NT2/D1 (cell line): ENCODE results near the gene GLS.
A peak's percentile ranks its signal among the peaks of the same experiment; 100 is the strongest.
"Not testable (repeated sequence)": the region's sequence is repeated elsewhere in the genome, so short reads cannot be mapped to it uniquely, and the experiment has no call there.

Experiments
- DNase-seq: peaks from one replicate; pipeline ENCODE4 v3.0.0-alpha.2; 2011; ENCODE audit warnings: low read depth, low spot score
- H3K27me3 ChIP-seq: 2 replicates; pipeline ENCODE4 v1.6.0; 2011; ENCODE audit warnings: mild to moderate bottlenecking; ENCODE audit not compliant: insufficient read length, insufficient read depth
- H3K36me3 ChIP-seq: 2 replicates; pipeline ENCODE4 v1.6.1; 2011; ENCODE audit warnings: mild to moderate bottlenecking, low read length, mixed read lengths; ENCODE audit not compliant: insufficient read depth, insufficient read length
- H3K4me1 ChIP-seq: 2 replicates; pipeline ENCODE4 v1.5.1; 2011; ENCODE audit not compliant: insufficient read depth, insufficient read length
- H3K4me3 ChIP-seq: 2 replicates; pipeline ENCODE4 v1.5.1; 2011; ENCODE audit warnings: low read depth; ENCODE audit not compliant: insufficient read length
- H3K9ac ChIP-seq: 2 replicates; pipeline ENCODE4 v1.6.0; 2011; ENCODE audit warnings: low read depth; ENCODE audit not compliant: insufficient read length
- H3K9me3 ChIP-seq: 2 replicates; pipeline ENCODE4 v1.5.1; 2011; ENCODE audit warnings: mild to moderate bottlenecking, low read length; ENCODE audit not compliant: insufficient read depth
- SUZ12 ChIP-seq: IDR thresholded peaks from 2 replicates; pipeline ENCODE4 v1.6.1; 2011; ENCODE audit not compliant: insufficient read length, insufficient read depth; ENCODE audit errors: extremely low read depth
- YY1 ChIP-seq: IDR thresholded peaks from 2 replicates; pipeline ENCODE4 v1.6.1; 2011; ENCODE audit not compliant: insufficient read length, insufficient read depth
- ZNF274 ChIP-seq: IDR thresholded peaks from 2 replicates; pipeline ENCODE4 v1.6.1; 2011; ENCODE audit warnings: mild to moderate bottlenecking, low read depth, low read length

GLS gene

GRCh38 chr2:190858817-190859216 lies 21.8 kb upstream of the GLS start:
- no peaks in the 10 kb centered on the region for H3K27me3 ChIP-seq
- no peak for DNase-seq
- no peak for TF ChIP-seq ZNF274
- TF ChIP-seq YY1 = no peak
- no peak for TF ChIP-seq SUZ12
- no peaks in the 10 kb centered on the region for H3K4me1 ChIP-seq
- no peak overlapping the region for H3K9ac ChIP-seq
- H3K9me3 ChIP-seq = 0 out of 2 replicates have a peak, but pooled peaks cover 9% of the 10 kb centered on the region
- H3K4me3 ChIP-seq = no peak overlapping the region
- H3K36me3 ChIP-seq = no peaks in the 10 kb centered on the region

GRCh38 chr2:190859347-190860297 lies 21.0 kb upstream of the GLS start:
- Histone ChIP-seq H3K4me3 (no peak overlapping the region), H3K27me3 (no peaks in the 10 kb centered on the region), H3K9me3 (0 out of 2 replicates have a peak, but pooled peaks cover 9% of the 10 kb centered on the region), H3K9ac (no peak overlapping the region), H3K36me3 (no peaks in the 10 kb centered on the region), H3K4me1 (no peaks in the 10 kb centered on the region)
- DNase-seq = no peak
- TF ChIP-seq SUZ12 (no peak), ZNF274 (no peak)

- H3K36me3 ChIP-seq = no peaks in the 10 kb centered on the region
- H3K27me3 ChIP-seq = no peaks in the 10 kb centered on the region
- 0 out of 2 replicates have a peak, but pooled peaks cover 9% of the 10 kb centered on the region for H3K9me3 ChIP-seq
- TF ChIP-seq SUZ12 (no peak), YY1 (no peak), ZNF274 (no peak)
- no peaks in the 10 kb centered on the region for H3K4me1 ChIP-seq
- DNase-seq = peak; percentile 70
- no peak overlapping the region for H3K9ac ChIP-seq
- H3K4me3 ChIP-seq = no peak overlapping the region
These were observed 19.5 kb upstream of the GLS start for GRCh38 chr2:190860985-190861680.

GRCh38 chr2:190862128-190862527 lies 18.5 kb upstream of the GLS start:
- not testable (repeated sequence) for H3K9me3 ChIP-seq, H3K4me3 ChIP-seq, H3K4me1 ChIP-seq, DNase-seq, H3K27me3 ChIP-seq, H3K36me3 ChIP-seq, H3K9ac ChIP-seq

GRCh38 chr2:190862571-190862991 lies 18.0 kb upstream of the GLS start:
- H3K9me3 ChIP-seq = peaks cover 10% of the 10 kb centered on the region; the same call in 1 of the 2 replicates
- H3K4me3 ChIP-seq = no peak overlapping the region
- DNase-seq = no peak
- no peaks in the 10 kb centered on the region for H3K27me3 ChIP-seq
- TF ChIP-seq YY1 = no peak
- TF ChIP-seq ZNF274 = no peak
- TF ChIP-seq SUZ12 = no peak
- H3K9ac ChIP-seq = no peak overlapping the region
- H3K36me3 ChIP-seq = no peaks in the 10 kb centered on the region
- H3K4me1 ChIP-seq = no peaks in the 10 kb centered on the region

- DNase-seq = no peak
- no peak overlapping the region for H3K4me3 ChIP-seq
- peaks cover 5% of the 10 kb centered on the region for H3K27me3 ChIP-seq
- H3K9ac ChIP-seq = no peak overlapping the region
- TF ChIP-seq YY1 = no peak
- TF ChIP-seq SUZ12 = no peak
- H3K4me1 ChIP-seq = no peaks in the 10 kb centered on the region
- H3K9me3 ChIP-seq = peaks cover 24% of the 10 kb centered on the region
- no peaks in the 10 kb centered on the region for H3K36me3 ChIP-seq
These were observed 16.7 kb upstream of the GLS start for GRCh38 chr2:190863946-190864345.

GRCh38 chr2:190864375-190864774 lies 16.2 kb upstream of the GLS start:
- Histone ChIP-seq H3K27me3 (peaks cover 5% of the 10 kb centered on the region), H3K36me3 (no peaks in the 10 kb centered on the region), H3K4me3 (no peak overlapping the region), H3K9ac (no peak overlapping the region), H3K9me3 (peaks cover 27% of the 10 kb centered on the region), H3K4me1 (no peaks in the 10 kb centered on the region)
- no peak for TF ChIP-seq YY1
- TF ChIP-seq SUZ12 = no peak
- TF ChIP-seq ZNF274 = no peak
- no peak for DNase-seq
